GM21515 (cell line): ENCODE measurements around the gene SEPTIN3.

Experiments used
- ATAC-seq: cut with Tn5 transposase; IDR thresholded peaks from one replicate; pipeline ENCODE4 v1.9.1; 2021; ENCODE audit not compliant: unreplicated experiment

The SEPTIN3 gene

GRCh38 chr22:41969110-41969646 is at the start of gene SEPTIN3:
SEPTIN3 (plus strand) TSS chr22:41969443; CDS start chr22:41971493, 2,050 bp downstream.
- ATAC-seq, result no peak

GRCh38 chr22:41920271-41920976 is 48.8 kb upstream of the SEPTIN3 start:
- no peak for ATAC-seq

GRCh38 chr22:41922328-41922727 is 46.9 kb upstream of the SEPTIN3 start:
- ATAC-seq, result no peak

- no peak for ATAC-seq
Observed at GRCh38 chr22:41922940-41923594, 46.2 kb upstream of the SEPTIN3 start.

GRCh38 chr22:41923595-41924276 is 45.5 kb upstream of the SEPTIN3 start:
- no peak for ATAC-seq

GRCh38 chr22:41925783-41926460 is 43.3 kb upstream of the SEPTIN3 start:
- ATAC-seq, result peak; percentile 29

- no peak for ATAC-seq
Observed at GRCh38 chr22:41927813-41928212, 41.4 kb upstream of the SEPTIN3 start.

- no peak for ATAC-seq
Observed at GRCh38 chr22:41928593-41929417, 40.4 kb upstream of the SEPTIN3 start.

- ATAC-seq, result no peak
Observed at GRCh38 chr22:41929418-41929810, 39.8 kb upstream of the SEPTIN3 start.

- ATAC-seq, result no peak
Observed at GRCh38 chr22:41931701-41932269, 37.5 kb upstream of the SEPTIN3 start.

- no peak for ATAC-seq
Observed at GRCh38 chr22:41932353-41932752, 36.9 kb upstream of the SEPTIN3 start.

- ATAC-seq, result no peak
Observed at GRCh38 chr22:41933411-41934177, 35.6 kb upstream of the SEPTIN3 start.

- ATAC-seq, result no peak
Observed at GRCh38 chr22:41934284-41935014, 34.8 kb upstream of the SEPTIN3 start.

- ATAC-seq, result no peak
Observed at GRCh38 chr22:41935015-41935351, 34.3 kb upstream of the SEPTIN3 start.

GRCh38 chr22:41935509-41935908 is 33.7 kb upstream of the SEPTIN3 start:
- no peak for ATAC-seq

- no peak for ATAC-seq
Observed at GRCh38 chr22:41936894-41937169, 32.4 kb upstream of the SEPTIN3 start.

GRCh38 chr22:41939981-41940831 is 29.0 kb upstream of the SEPTIN3 start:
- peak; percentile 46 for ATAC-seq
